Natural killer cell (primary cell): ENCODE data around the gene PAM. TPM values are rescaled to one million over a fixed set of nuclear protein-coding genes. Genes with fewer than 3 reads are reported as not detected.

Experiments used
- ATAC-seq, 3 donors: fragments of 150-1000 bp in 2 of 3; fragments of 200-7000 bp in 1 of 3; cut with Tn5 transposase; 1 replicate in 1 of 3; 2 replicates in 2 of 3; pipeline ENCODE4 v1.10.0; 2021; ENCODE audit warnings: mild to moderate bottlenecking in 2 of 3, moderate library complexity in 2 of 3
- DNase-seq, 2 donors: peaks; one replicate each; pipeline versions ENCODE4 v3.0.0 to v3.0.0-alpha.2; 2013 to 2021; ENCODE audit warnings: mixed read lengths in 1 of 2
- H3K27ac ChIP-seq: one replicate; pipeline ENCODE4 v1.5.1; 2013; ENCODE audit warnings: mild to moderate bottlenecking, low read length
- H3K27me3 ChIP-seq: one replicate; pipeline ENCODE4 v1.6.1; 2013; ENCODE audit warnings: low read length; ENCODE audit not compliant: control insufficient read depth, insufficient read depth
- H3K36me3 ChIP-seq: one replicate; pipeline ENCODE4 v1.6.1; 2013; ENCODE audit warnings: low read length; ENCODE audit not compliant: control insufficient read depth, insufficient read depth
- H3K4me1 ChIP-seq: one replicate; pipeline ENCODE4 v1.6.1; 2013; ENCODE audit warnings: low read length; ENCODE audit not compliant: control insufficient read depth, insufficient read depth
- H3K4me3 ChIP-seq: one replicate; pipeline ENCODE4 v1.5.1; 2013; ENCODE audit warnings: low read length
- H3K9me3 ChIP-seq: one replicate; pipeline ENCODE4 v1.6.1; 2013; ENCODE audit warnings: low read length; ENCODE audit not compliant: control insufficient read depth, insufficient read depth
- H3K27ac Mint-ChIP-seq, 2 donors: one replicate each; pipeline ENCODE4 v1.8.0; 2022; ENCODE audit warnings: mild to moderate bottlenecking in 2 of 2, mixed read lengths in 2 of 2, moderate library complexity in 1 of 2
- H3K27me3 Mint-ChIP-seq, 2 donors: one replicate each; pipeline ENCODE4 v1.8.0; 2022; ENCODE audit warnings: low read depth in 2 of 2, mixed read lengths in 2 of 2
- H3K36me3 Mint-ChIP-seq: one replicate; pipeline ENCODE4 v1.8.0; 2022; ENCODE audit warnings: mixed read lengths
- H3K4me1 Mint-ChIP-seq, 2 donors: one replicate each; pipeline ENCODE4 v1.8.0; 2022; ENCODE audit warnings: mixed read lengths in 2 of 2
- H3K4me3 Mint-ChIP-seq: one replicate; pipeline ENCODE4 v1.8.0; 2022; ENCODE audit warnings: mild to moderate bottlenecking, moderate library complexity, mixed read lengths
- H3K9me3 Mint-ChIP-seq, 2 donors: one replicate each; pipeline ENCODE4 v1.8.0; 2022; ENCODE audit warnings: mixed read lengths in 2 of 2
- CTCF ChIP-seq: fragments of 200-600 bp; IDR thresholded peaks from one replicate; pipeline ENCODE4 v1.8.0; 2022; ENCODE audit warnings: antibody characterized with exemption
- WGBS: methylation state at CpG from one replicate; pipeline ENCODE4 v1.1.7; 2013; ENCODE audit warnings: missing lambda C conversion rate; ENCODE audit not compliant: insufficient coverage; 5-methylcytosine and 5-hydroxymethylcytosine counted together
- intact Hi-C: fragments of 100-400 bp; cut with micrococcal nuclease; formaldehyde crosslinking; loops from one replicate; pipeline ENCODE4 v1.14.2; 2022
- total RNA-seq, 4 donors: library from RNA; stranded (reverse); fragments of 120-200 nt in 1 of 4; gene quantifications; one replicate each; pipeline versions ENCODE4 v1.2.3 to v1.2.4, GENCODE V29; 2013 to 2022

PAM gene
- total RNA-seq, 3 donors from 2014 or later (not counting 1 experiment from before 2014, with no cell fraction given) = 67.6 to 79.9 (median 75.3) TPM

- intact Hi-C loops = no loop called here
- no peaks in the 10 kb centered on the region for H3K9me3 ChIP-seq
- H3K27ac Mint-ChIP-seq = peak overlapping the region; percentile 73 to 74
- ATAC-seq (no peak), DNase-seq (no peak)
- H3K4me3 ChIP-seq = no peak overlapping the region
- H3K4me3 Mint-ChIP-seq = peak overlapping the region; percentile 43
- H3K4me1 Mint-ChIP-seq = peaks cover 63 to 64% of the 10 kb centered on the region in 2 donors
- H3K27ac ChIP-seq = no peak overlapping the region
- H3K36me3 ChIP-seq = no peaks in the 10 kb centered on the region
- no peaks in the 10 kb centered on the region for H3K36me3 Mint-ChIP-seq
- no peaks in the 10 kb centered on the region for H3K27me3 ChIP-seq
- no peak for TF ChIP-seq CTCF
- 75% methylated on average over 2 of the region's 2 CpGs for WGBS
- no peaks in the 10 kb centered on the region for H3K27me3 Mint-ChIP-seq
- H3K9me3 Mint-ChIP-seq = no peaks in the 10 kb centered on the region
- H3K4me1 ChIP-seq = peaks cover 14% of the 10 kb centered on the region
Measured at GRCh38 chr5:102796498-102796897, 41.4 kb downstream of the PAM start.

- Mint-ChIP-seq H3K9me3 (no peaks in the 10 kb centered on the region), H3K27ac (no peak overlapping the region), H3K4me1 (peaks cover 63 to 67% of the 10 kb centered on the region in 2 donors), H3K36me3 (no peaks in the 10 kb centered on the region), H3K27me3 (no peaks in the 10 kb centered on the region), H3K4me3 (no peak overlapping the region)
- intact Hi-C loops = no loop called here
- no peak for ATAC-seq
- H3K4me3 ChIP-seq = no peak overlapping the region
- no peaks in the 10 kb centered on the region for H3K27me3 ChIP-seq
- no peak for TF ChIP-seq CTCF
- no peaks in the 10 kb centered on the region for H3K36me3 ChIP-seq
- H3K4me1 ChIP-seq = peaks cover 20% of the 10 kb centered on the region
- 88% methylated on average over 1 of the region's 1 CpG for WGBS
- H3K27ac ChIP-seq = no peak overlapping the region
- no peaks in the 10 kb centered on the region for H3K9me3 ChIP-seq
- DNase-seq = no peak
Measured at GRCh38 chr5:102797322-102797884, 42.3 kb downstream of the PAM start.

- no peak overlapping the region for H3K4me3 Mint-ChIP-seq
- H3K9me3 Mint-ChIP-seq = no peaks in the 10 kb centered on the region
- no peak for ATAC-seq
Measured at GRCh38 chr5:102798104-102798785, 43.1 kb downstream of the PAM start.

More at GRCh38 chr5:102798104-102798785, 43.1 kb downstream of the PAM start:
- Histone ChIP-seq H3K27ac (no peak overlapping the region), H3K36me3 (no peaks in the 10 kb centered on the region), H3K4me3 (no peak overlapping the region), H3K27me3 (no peaks in the 10 kb centered on the region), H3K4me1 (peaks cover 25% of the 10 kb centered on the region), H3K9me3 (no peaks in the 10 kb centered on the region)
- intact Hi-C loops = no loop called here
- H3K36me3 Mint-ChIP-seq = no peaks in the 10 kb centered on the region
- peaks cover 63 to 65% of the 10 kb centered on the region in 2 donors for H3K4me1 Mint-ChIP-seq
- no peaks in the 10 kb centered on the region for H3K27me3 Mint-ChIP-seq
- no peak for TF ChIP-seq CTCF
- H3K27ac Mint-ChIP-seq = no peak overlapping the region
- WGBS = 93% methylated on average over 3 of the region's 5 CpGs
- no peak for DNase-seq
